ENCODE results near the gene ST7.

The ST7 gene

DNA sequence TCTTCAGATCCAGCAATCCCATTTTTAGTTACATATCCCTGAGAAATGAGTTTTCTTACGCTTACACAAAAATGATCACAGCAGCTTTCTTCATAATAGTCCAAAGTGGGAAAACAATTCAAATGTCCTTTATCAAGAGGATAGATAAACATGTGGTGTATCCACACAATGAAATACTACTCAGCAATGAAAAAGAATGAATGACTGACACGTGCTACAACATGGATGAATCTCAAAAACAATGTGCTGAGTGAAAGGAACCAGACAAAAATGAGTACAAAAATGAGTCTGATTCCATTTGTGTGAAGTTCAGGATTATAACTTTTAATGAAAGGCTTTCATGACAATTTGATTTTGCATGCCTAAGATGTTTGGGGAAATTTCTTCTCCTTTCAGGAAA lies 230.4 kb downstream of the ST7 start:
- H3K4me3 ChIP-seq (ENCODE audit: low read depth, low read length) = no peak overlapping the region

DNA sequence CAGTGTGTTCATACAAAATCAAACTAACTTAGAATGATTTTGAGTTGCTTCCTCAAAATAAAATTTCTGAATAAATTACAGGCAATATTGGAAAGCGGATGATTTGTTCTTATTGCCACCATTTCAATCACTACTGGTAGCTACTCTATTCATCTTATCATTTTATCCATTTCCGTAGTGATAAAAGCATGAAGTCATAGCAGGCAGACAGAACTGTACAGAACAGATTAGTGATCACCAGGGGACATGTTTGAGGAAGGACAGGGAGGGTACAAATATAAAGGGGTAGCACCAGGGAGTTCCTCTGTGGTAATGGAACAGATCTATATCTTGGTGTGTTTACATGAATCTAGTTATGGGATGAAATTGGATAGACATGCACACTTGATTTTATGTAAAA lies 231.1 kb downstream of the ST7 start:
- no peak overlapping the region for H3K4me3 ChIP-seq (ENCODE audit: low read depth, low read length)

DNA sequence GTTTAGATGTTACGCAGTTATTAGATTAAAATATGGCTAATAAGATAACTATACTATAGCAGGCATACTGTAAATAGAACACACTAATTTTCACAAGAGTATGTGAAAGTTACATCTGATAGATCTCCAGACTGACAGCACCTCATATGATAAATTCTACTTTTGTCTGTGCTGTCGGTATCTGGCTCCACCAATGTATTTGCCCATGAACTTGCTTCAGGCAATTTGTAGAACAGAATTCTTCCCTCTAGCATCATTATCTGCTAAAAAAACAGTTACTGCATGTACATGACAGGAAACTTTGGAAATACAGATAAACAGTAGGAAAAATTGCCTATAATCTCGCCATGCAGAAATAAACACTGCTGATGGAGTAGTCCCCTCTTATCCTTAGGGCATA lies 231.8 kb downstream of the ST7 start:
- no peak overlapping the region for H3K4me3 ChIP-seq (ENCODE audit: low read depth, low read length)

DNA sequence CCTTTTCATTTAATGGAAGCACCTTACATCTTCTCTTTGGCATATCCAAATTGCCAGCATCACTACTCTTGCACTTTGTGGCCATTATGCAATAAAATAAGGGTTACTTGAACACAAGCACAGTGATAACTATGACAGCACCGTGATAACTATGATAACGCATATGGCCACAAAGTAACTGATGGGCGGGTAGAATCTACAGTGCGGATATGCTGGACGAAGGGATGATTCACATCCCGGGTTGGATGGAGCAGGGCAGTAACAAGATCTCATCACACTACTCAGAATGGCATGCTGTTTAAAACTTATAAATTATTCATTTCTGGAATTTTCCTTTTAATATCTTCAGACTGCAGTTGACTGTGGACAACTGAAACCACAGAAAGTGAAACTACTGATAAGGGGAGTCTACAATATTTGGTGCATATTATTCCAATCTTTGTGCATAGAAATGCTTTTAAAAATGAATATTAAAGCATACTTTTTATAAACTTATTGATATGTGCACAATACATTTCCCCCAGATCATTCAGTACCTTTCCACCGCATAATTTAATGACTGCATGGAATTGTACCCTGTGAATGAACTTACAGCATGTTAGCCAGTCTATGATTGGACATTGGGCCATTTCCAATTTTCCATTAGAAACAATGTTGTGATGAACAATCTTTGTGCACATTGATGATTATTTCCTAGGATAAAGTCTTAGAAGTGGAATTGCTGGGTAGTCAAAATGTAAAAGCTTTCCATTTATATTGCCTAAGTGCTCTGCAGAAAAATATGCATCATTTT lies 233.1 kb downstream of the ST7 start:
- no peak overlapping the region for H3K4me3 ChIP-seq (ENCODE audit: low read depth, low read length)

DNA sequence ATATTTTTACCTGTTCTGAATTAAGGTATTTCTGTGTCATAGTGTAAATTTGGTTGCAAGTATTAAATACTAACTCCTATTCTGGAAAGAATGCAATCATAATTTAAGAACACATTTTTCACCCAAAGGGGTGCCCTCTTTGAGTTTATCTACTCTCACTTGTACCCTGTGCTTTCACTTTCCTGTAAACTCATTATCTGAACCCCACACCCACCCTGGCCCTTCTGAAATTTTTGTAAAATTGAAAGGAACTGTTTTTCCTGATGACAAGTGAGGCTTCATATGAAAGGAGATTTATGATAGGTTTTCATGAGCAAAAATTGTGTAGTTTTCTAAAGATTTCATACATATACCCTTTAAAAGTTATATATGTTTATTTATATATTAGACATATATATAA lies 235.1 kb downstream of the ST7 start:
- no peak overlapping the region for H3K4me3 ChIP-seq (ENCODE audit: low read depth, low read length)

DNA sequence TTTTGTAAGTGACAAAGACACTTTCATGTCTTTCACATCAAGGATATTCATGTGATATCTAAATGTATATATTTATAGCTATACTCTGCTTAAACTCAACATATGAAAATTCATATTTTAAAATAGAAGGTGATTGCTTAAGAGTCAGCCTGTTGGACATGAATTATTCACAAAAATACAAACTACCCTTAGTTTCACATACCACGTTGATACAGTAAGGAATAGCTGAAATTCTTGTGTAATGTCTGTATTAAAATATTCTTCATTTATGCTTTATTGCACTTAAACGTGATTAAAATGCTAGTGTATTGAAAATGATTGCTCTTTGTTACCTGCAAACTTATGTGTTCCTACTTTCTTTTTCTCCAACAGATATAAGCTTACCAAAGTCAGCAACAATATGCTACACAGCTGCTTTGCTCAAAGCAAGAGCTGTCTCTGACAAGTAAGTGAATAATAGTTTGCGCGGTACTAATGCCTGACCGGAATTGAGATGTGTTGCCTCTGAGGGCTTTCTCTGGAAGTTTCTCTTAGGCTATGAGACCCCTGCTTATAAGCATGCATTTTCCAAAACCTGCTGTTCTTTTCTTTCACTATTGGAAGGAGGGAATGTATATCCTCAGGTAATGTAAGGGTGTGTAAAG lies 235.8 kb downstream of the ST7 start:
- no peak overlapping the region for H3K4me3 ChIP-seq (ENCODE audit: low read depth, low read length)

DNA sequence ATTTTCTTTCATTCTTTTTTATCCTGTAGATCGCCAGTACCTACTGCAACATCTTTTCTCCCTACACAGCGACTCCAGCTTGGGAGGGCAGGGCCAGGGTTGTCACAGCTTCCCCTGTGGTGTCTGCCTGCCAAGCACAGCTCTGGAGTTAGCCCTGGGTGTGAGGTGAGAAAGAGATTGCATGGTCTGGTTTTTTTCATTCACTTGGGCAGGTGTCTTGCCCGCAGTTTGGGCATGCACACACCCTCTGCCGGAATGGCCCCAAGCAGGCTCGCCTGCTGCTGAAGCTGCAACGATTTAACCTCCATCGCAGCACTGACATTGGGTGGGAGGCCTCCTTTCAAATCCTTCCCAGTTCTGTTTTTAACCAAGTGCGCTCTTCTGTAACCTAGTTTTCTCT lies 236.8 kb downstream of the ST7 start:
- H3K4me3 ChIP-seq (ENCODE audit: low read depth, low read length) = no peak overlapping the region

DNA sequence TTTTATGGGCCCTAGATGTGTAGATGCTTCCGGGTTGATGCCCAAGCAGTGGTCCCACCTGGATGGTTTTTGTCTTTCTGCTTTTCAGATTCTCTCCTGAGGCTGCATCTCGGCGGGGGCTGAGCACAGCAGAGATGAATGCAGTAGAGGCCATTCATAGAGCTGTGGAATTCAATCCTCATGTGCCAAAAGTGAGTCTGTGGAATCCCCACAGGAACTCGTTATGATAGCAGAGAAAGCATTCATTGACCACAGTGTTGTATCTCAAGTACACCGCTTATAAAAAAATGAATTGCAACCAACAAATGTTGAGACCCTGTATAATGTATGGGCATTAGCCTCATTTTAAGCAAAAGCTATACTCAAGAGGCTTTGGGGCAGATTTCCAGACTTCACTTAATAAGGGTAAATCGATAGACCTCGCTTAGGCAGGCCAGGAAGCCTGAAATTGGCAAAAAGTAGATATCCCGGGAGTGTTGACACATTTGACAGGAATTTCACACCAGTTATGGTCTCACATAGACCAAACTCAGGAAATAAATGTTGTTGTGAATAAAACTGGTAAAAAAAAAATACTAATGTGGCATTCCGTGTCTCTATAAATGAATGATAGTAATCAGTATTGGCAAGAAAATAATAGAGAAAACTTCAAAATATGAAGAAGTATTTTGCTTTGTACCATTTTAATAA lies 237.6 kb downstream of the ST7 start:
- no peak overlapping the region for H3K4me3 ChIP-seq (ENCODE audit: low read depth, low read length)

DNA sequence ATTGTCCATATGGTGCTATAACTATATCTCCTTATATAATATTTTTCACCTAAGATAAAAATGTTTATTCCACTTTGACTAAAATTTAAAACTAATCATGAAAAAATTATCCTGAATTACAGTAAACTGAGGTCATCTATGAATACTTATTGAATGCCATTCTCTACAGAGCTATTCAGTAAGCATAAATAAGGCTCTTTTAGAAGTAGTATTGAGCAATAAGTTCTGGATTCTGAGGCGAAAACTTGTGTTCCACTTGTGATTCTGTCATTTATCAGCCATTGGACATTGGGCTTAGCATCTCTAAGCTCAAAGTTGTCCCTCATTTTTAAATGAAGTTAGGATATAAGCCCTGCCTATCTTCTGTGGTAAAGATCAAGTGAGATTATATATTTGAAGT lies 238.8 kb downstream of the ST7 start:
- no peak overlapping the region for H3K4me3 ChIP-seq (ENCODE audit: low read depth, low read length)

GRCh38 chr7:117193564-117193963 lies 240.3 kb downstream of the ST7 start:
- H3K4me3 ChIP-seq (ENCODE audit: low read depth, low read length) = no peak overlapping the region

DNA sequence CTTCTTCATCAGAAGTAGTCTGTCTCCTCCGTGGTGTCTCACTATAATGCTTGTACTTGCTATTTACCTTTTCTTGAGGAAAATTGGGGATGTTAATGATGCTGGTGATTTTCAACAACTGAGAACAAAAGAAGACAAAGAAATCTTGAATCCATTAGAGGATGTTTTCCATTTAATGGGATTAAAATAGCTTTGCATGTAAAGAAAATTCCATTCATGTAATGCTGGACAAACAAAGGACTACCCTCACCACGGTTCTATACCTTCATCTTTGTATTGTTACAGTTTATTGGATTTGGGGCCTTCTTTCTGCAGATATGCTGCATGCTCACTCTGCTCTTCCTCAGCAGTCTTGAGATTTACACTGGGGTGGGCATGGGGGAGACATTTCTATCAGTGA lies 241.1 kb downstream of the ST7 start:
- no peak overlapping the region for H3K4me3 ChIP-seq (ENCODE audit: low read depth, low read length)

DNA sequence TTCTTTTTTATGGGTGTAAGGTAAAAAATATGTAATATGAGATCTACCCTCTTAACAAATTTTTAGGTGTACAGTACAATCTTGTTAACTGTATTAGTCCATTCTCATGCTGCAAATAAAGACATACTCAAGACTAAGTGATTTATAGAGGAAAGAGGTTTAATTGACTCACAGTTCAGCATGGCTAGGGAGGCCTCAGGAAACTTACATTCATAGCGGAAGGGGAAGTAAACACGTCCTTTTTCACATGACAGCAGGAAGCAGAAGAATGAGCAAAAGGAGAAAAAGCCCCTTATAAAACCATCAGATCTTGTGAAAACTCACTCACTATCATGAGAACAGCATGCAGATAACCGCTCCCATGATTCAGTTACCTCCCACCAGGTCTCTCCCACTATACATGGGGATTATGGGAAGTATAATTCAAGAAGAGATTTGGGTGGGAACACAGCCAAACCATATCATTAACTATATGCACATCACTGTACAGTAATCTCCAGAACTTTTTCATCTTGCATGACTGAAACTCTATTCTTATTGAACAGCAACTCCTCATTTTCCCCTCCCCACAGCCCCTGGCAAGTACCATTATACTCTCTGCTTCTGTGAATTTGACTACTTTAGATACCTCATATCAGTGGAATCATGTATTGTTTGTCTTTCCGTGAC lies 242.2 kb downstream of the ST7 start:
- H3K4me3 ChIP-seq (ENCODE audit: low read depth, low read length) = no peak overlapping the region

DNA sequence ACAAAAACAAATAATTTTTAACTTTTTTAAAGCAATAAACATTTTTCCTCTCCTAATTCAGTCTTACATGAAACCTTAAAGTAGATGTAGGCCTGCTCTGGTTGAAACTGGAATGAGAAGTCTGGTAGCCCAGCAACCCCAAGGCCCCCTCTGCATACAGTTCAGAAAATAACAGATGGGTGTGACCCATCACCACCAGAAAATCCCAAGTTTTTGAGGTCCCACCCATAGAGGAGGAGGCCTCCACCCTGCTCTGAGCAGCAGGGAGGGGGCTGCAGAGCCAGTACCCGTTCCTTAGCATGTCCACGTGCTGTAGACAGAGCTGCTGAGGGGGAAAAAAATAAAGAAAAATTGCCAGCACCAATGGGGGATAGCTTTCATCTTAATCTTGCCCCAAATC lies 246.8 kb downstream of the ST7 start:
- H3K4me3 ChIP-seq (ENCODE audit: low read depth, low read length) = no peak overlapping the region

DNA sequence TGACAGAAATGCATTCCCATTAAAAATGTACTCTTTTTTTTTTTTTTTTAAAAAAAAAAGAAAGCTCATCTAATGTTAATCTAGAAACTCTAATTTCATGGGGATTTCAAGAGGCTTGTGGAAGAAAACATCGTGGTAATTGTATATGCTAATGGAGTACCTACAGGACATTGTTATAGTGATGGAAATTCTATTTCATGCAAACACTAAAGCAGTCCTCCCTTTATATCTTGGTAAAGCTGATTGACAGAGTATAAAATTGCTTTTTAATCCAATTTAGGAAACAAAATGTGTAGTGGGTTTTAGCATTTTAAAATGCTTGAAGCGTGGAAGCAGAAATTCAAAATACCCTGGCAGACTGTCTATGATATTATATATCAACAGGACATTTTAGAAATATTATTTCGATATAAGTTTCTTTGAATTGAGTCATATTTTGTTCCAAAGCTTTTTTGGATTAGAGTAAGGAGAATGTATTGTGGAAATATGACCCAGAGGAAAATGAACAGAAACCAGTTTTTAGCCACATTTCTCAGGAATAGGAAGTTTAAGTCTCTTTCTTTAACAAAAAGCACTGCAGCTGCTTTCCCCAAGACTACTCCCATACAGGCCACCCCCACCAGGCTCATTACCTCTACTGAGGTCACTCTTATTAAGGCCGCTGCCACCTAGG lies 247.6 kb downstream of the ST7 start:
- H3K4me3 ChIP-seq (ENCODE audit: low read depth, low read length) = no peak overlapping the region

- no peak overlapping the region for H3K4me3 ChIP-seq (ENCODE audit: low read depth, low read length)
Observed at GRCh38 chr7:117202511-117202910, 249.2 kb downstream of the ST7 start.

- no peak overlapping the region for H3K4me3 ChIP-seq (ENCODE audit: low read depth, low read length)
Observed at GRCh38 chr7:117203205-117203604, 249.9 kb downstream of the ST7 start.

DNA sequence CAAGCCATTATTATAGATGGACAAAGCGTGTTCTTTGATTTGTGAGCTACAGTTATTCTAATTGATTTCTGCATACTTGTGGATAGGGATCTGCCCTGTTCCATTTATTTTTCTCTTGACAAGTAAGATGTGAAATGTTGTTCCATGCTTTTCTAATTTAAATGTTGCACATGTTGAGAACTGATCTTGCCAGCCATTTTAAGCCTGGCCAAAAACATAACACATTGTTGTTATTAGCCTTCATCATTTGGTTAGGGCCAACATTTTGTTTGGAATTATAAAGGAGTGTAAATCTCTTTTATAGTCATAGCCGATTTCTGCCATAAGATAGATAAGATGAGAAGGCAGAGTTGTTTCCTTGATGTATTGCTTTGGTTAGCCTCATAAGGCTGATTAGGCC lies 252.6 kb downstream of the ST7 start:
- no peak overlapping the region for H3K4me3 ChIP-seq (ENCODE audit: low read depth, low read length)

DNA sequence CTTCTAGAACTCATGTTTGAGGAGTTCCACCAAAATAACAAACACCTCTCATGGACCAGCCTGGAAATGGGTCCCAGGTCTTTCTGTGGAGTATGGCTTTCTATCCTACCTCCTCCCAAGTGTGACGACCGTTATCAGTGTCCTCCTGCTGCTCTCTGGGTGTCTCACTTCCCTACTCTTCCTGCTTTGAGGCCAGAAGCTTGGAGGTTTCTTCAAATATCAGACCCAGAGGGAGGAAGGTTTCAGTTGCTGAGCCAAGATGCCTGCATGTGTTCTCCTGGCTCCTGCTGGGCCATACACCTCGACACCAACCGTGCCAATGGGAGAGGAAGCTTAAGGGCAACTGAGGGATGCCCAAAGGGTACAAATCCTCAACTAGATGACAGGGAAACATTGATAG lies 255.0 kb downstream of the ST7 start:
- no peak overlapping the region for H3K4me3 ChIP-seq (ENCODE audit: low read depth, low read length)

- H3K4me3 ChIP-seq (ENCODE audit: low read depth, low read length) = no peak overlapping the region
Observed at GRCh38 chr7:117210397-117210796, 257.1 kb downstream of the ST7 start.

- H3K4me3 ChIP-seq (ENCODE audit: low read depth, low read length) = no peak overlapping the region
Observed at GRCh38 chr7:117210908-117211307, 257.6 kb downstream of the ST7 start.

GRCh38 chr7:117211614-117212013 lies 258.3 kb downstream of the ST7 start:
- no peak overlapping the region for H3K4me3 ChIP-seq (ENCODE audit: low read depth, low read length)

Measured in iPS-11a (cell line).